Calu3 (cell line): Measurements from ENCODE around the gene PRKCZ. TPM values are rescaled to one million over a fixed set of nuclear protein-coding genes. Genes with fewer than 3 reads are reported as not detected.

Source experiments
- BruUV-seq: library from RNA; stranded (reverse); fragments of 400-500 nt; replicated peaks from 2 replicates; lab custom pipeline; 2021; lab: Mats Ljungman, UMichigan
- CTCF ChIA-PET: fragments of 300-600 bp; sonication (Branson Sonifier 250); formaldehyde crosslinking; loops from one replicate; lab custom pipeline; 2022; ENCODE audit warnings: antibody characterized with exemption; lab: Charles Lee
- DNase-seq: peaks from one replicate; pipeline ENCODE4 v3.0.0; 2022
- H3K27ac Mint-ChIP-seq: one replicate; pipeline ENCODE4 v1.8.0; 2022; ENCODE audit warnings: mixed read lengths; ENCODE audit not compliant: unreplicated experiment
- H3K27me3 Mint-ChIP-seq: one replicate; pipeline ENCODE4 v1.8.0; 2022; ENCODE audit warnings: mixed read lengths; ENCODE audit not compliant: unreplicated experiment
- H3K36me3 Mint-ChIP-seq: one replicate; pipeline ENCODE4 v1.8.0; 2022; ENCODE audit warnings: mild to moderate bottlenecking, moderate library complexity, mixed read lengths; ENCODE audit not compliant: insufficient read depth, unreplicated experiment
- H3K4me1 Mint-ChIP-seq: one replicate; pipeline ENCODE4 v1.8.0; 2022; ENCODE audit warnings: mild to moderate bottlenecking, low read depth, mixed read lengths; ENCODE audit not compliant: unreplicated experiment
- H3K4me3 Mint-ChIP-seq: one replicate; pipeline ENCODE4 v1.8.0; 2022; ENCODE audit warnings: mild to moderate bottlenecking, low read depth, moderate library complexity, mixed read lengths; ENCODE audit not compliant: unreplicated experiment
- H3K9me3 Mint-ChIP-seq: one replicate; pipeline ENCODE4 v1.8.0; 2022; ENCODE audit warnings: low read depth, mixed read lengths; ENCODE audit not compliant: unreplicated experiment
- intact Hi-C: fragments of 100-400 bp; cut with micrococcal nuclease; formaldehyde crosslinking; loops from one replicate; pipeline ENCODE4 v1.10.0; 2022; ENCODE audit not compliant: unreplicated experiment
- total RNA-seq: library from RNA; stranded (reverse); gene quantifications from 2 replicates; pipeline ENCODE4 v1.2.3, GENCODE V29; 2022
- TF ChIP-seq, protein P1 (sequence below): fragments of 200-600 bp; IDR thresholded peaks from one replicate; pipeline ENCODE4 v1.8.0; 2022; ENCODE audit warnings: antibody characterized with exemption; ENCODE audit not compliant: unreplicated experiment

Gene PRKCZ
- total RNA-seq, 1 experiment from 2014 or later = 26.0 TPM

DNA sequence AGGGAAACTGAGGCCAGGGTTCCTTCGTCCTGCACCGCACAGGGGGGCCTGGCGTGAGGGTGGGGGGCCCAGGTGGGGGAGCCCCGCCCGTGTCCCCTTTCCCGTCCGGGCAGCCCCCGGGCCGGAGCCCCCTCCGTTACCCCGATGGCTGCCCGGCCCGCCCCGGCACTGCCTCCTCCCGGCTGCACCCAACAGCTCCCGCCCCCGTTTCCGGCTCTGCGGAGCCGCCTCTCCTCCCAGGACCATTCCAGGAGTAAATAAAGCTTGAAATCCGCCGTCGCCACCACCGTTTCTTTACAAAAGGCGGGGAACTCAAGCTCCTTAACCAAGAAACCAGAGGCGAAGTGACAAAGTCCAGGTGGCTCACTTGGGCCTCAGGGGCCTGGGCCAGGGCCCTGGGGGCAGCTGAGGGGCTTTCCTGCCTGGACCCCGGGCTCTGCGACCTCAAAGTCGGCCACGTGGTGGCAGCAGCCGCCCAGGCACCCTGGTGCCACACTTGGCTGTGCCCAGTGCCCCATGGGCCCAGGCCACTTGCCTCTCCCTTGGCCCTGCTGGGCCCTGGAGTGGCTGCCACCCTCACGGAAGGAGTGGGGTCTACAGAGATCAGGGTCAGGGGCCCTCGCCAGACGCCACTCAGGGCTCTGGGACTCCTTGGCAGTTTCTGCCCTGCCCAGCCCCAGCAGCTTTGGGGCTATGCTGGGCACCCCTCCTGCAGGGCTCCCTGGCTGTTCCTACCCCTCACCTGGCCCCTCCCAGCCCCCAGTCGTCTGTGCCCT, 144.9 kb downstream of the PRKCZ start:
- H3K4me3 Mint-ChIP-seq = peak overlapping the region; percentile 69
- peaks cover 31% of the 10 kb centered on the region for H3K36me3 Mint-ChIP-seq
- CTCF ChIA-PET = interaction anchor here (0.8 to 1.6 kb wide), 10 partner anchors 14 to 352 kb away, joined by 3 to 16 read pairs (median 4); partner anchors contain the start of genes MORN1, PANK4 and RER1
- no peaks in the 10 kb centered on the region for H3K4me1 Mint-ChIP-seq
- no peak overlapping the region for H3K27ac Mint-ChIP-seq
- intact Hi-C loops = loop anchor here (5.0 to 10.0 kb wide), 3 partner anchors 117 to 350 kb away; no protein-coding TSS in a partner anchor
- TF ChIP-seq, protein P1, sequence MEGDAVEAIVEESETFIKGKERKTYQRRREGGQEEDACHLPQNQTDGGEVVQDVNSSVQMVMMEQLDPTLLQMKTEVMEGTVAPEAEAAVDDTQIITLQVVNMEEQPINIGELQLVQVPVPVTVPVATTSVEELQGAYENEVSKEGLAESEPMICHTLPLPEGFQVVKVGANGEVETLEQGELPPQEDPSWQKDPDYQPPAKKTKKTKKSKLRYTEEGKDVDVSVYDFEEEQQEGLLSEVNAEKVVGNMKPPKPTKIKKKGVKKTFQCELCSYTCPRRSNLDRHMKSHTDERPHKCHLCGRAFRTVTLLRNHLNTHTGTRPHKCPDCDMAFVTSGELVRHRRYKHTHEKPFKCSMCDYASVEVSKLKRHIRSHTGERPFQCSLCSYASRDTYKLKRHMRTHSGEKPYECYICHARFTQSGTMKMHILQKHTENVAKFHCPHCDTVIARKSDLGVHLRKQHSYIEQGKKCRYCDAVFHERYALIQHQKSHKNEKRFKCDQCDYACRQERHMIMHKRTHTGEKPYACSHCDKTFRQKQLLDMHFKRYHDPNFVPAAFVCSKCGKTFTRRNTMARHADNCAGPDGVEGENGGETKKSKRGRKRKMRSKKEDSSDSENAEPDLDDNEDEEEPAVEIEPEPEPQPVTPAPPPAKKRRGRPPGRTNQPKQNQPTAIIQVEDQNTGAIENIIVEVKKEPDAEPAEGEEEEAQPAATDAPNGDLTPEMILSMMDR = peak; percentile 85
- no TSS peak for BruUV-seq
- DNase-seq = peak; percentile 87
- no peaks in the 10 kb centered on the region for H3K9me3 Mint-ChIP-seq
- no peaks in the 10 kb centered on the region for H3K27me3 Mint-ChIP-seq

DNA sequence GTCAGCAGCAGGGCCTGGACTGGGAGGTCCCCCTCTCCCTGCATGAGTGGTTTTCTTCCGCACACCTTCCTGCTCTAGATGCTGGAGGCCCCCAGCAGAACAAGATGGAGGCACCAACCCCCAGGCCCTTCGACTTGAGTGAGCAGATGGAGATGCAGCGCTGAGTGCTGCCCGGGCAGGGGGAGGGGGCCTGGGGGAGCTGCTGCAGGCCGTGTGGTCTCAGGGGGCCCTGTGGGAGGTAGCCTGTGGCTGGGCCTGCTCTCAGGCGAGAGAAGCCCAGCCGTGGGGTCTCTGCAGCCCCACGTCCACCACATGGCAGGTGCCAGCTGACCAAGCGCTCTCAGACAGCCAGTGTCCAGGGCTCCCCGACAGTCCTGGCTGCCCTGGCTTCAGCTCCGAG, 145.6 kb downstream of the PRKCZ start:
- Mint-ChIP-seq H3K27me3 (no peaks in the 10 kb centered on the region), H3K27ac (no peak overlapping the region), H3K4me3 (no peak overlapping the region), H3K9me3 (no peaks in the 10 kb centered on the region), H3K4me1 (no peaks in the 10 kb centered on the region), H3K36me3 (peaks cover 26% of the 10 kb centered on the region)
- TF ChIP-seq, protein P1 = no peak
- intact Hi-C loops = loop anchor here (5.0 to 10.0 kb wide), 3 partner anchors 117 to 349 kb away; no protein-coding TSS in a partner anchor
- no TSS peak for BruUV-seq
- CTCF ChIA-PET = interaction anchor here (1.0 to 1.2 kb wide), 3 partner anchors 33 to 330 kb away, joined by 4 to 6 read pairs (median 5); partner anchors contain the start of genes MORN1, PANK4 and RER1
- no peak for DNase-seq

DNA sequence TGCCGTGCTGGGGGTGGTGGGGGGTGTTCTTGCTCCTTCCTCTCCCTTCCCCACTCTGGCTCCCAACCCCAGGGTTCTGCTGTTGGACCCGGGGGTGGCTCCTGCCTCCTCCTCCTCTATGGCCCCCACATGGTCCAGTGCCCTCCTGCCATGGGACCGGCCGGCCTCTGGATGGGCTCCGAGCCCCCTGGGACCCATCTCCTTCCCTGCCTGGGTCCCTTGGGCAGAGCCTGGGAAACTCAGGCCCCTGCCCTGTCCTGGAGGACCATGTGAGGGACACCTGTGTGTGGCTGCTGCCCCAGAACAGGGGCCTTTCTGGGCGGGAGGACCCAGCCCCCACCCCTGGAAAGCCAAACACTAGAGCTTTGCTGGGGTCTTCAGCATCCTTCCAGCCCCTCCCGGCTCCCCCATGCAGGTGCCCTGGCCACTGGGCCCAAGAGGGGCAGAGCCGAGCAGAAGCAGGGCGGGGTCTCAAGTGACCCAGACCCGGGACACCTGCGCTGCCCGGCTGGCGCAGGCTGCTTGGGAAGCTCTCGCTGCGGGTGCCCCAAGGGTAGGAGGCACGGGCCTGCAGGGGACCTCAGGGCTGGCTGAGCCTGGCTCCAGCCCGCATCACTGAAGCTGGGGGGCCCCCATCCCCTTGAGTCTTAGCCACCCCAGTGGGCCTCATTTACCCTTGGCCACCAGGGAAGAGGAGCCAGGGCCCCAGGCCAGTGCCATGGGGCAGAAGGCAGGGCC, 146.9 kb downstream of the PRKCZ start:
- no peaks in the 10 kb centered on the region for H3K4me1 Mint-ChIP-seq
- intact Hi-C loops = loop anchor here (5.0 to 10.0 kb wide), 3 partner anchors 115 to 348 kb away; no protein-coding TSS in a partner anchor
- DNase-seq = no peak
- no peaks in the 10 kb centered on the region for H3K27me3 Mint-ChIP-seq
- H3K9me3 Mint-ChIP-seq = no peaks in the 10 kb centered on the region
- no peak overlapping the region for H3K4me3 Mint-ChIP-seq
- no TSS peak for BruUV-seq
- H3K27ac Mint-ChIP-seq = no peak overlapping the region
- TF ChIP-seq, protein P1 = no peak
- CTCF ChIA-PET = no interaction called here
- peaks cover 21% of the 10 kb centered on the region for H3K36me3 Mint-ChIP-seq

GRCh38 chr1:2197707-2198165, 147.5 kb downstream of the PRKCZ start:
- CTCF ChIA-PET = no interaction called here
- Mint-ChIP-seq H3K9me3 (no peaks in the 10 kb centered on the region), H3K27me3 (no peaks in the 10 kb centered on the region), H3K27ac (no peak overlapping the region), H3K4me3 (no peak overlapping the region), H3K36me3 (peaks cover 21% of the 10 kb centered on the region), H3K4me1 (no peaks in the 10 kb centered on the region)
- no peak for DNase-seq
- BruUV-seq = no TSS peak
- intact Hi-C loops = loop anchor here (5.0 to 10.0 kb wide), 3 partner anchors 115 to 347 kb away; no protein-coding TSS in a partner anchor
- TF ChIP-seq, protein P1 = no peak
